ENCODE measurements around the gene ZNF263. TPM values are rescaled to one million over a fixed set of nuclear protein-coding genes. Genes with fewer than 3 reads are reported as not detected.

ZNF263 gene
- polyA plus RNA-seq, 1 of the 3 experiments (the other 2 are of a cell fraction): 13.7 TPM

DNA sequence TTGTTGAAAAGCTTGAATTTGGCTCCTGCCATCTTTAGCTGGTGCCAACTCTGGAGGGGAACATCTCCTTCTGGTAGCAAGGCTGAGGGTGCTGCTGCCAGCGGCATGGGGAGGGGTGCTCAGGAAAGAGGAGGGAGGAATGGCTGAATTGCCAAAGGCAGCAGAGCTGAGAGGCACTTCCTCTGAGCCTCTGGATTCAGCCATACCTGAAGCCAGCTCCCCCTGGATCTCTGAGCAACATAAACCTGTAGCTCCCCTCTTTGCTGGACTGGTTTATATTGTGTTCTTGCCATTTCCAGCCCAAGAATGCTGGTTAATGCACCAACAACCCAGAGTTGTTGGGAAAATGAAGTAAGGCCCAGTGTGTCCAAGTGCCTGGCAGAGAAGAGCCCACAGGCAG lies 34.3 kb upstream of the ZNF263 start:
- Histone ChIP-seq H3K36me3 (replicated peaks in 1 of 2; ENCODE audit: control insufficient read depth in 1 of 2, insufficient read depth in 2 of 2, low read length in 1 of 2) (no peaks in the 10 kb centered on the region), H2AFZ (ENCODE audit: low read depth) (no peak overlapping the region), H3K9ac (no peak overlapping the region), H3K79me2 (ENCODE audit: insufficient read depth) (no peaks in the 10 kb centered on the region), H4K20me1 (ENCODE audit: insufficient read depth) (no peaks in the 10 kb centered on the region), H3K4me3 (ENCODE audit: low read depth in 2 of 2, low read length in 1 of 2) (no peak overlapping the region), H3K9me3 (no peaks in the 10 kb centered on the region), H3F3A (replicated peaks; ENCODE audit: insufficient read depth) (no peaks in the 10 kb centered on the region), H3K9me2 (no peaks in the 10 kb centered on the region), H3K4me1 (ENCODE audit: control insufficient read depth in 1 of 2, insufficient read depth in 2 of 2, low read depth in 1 of 2, low read length in 1 of 2) (no peaks in the 10 kb centered on the region), H3K27ac (ENCODE audit: low read depth in 2 of 2, low read length in 1 of 2) (no peak overlapping the region), H3K4me2 (no peak overlapping the region), H3K27me3 (ENCODE audit: insufficient read depth) (peaks cover 46% of the 10 kb centered on the region)
- ChIA-PET POLR2A (no interaction called here), CTCF (interaction anchor here (1.5 kb wide), 1 partner anchor 16 kb away, joined by 3 read pairs; no protein-coding TSS in a partner anchor)
- TF ChIP-seq SMC3 (IDR thresholded peaks at IDR 0.05; ENCODE audit: low read depth, low read length) (no peak), FOSL2 (IDR thresholded peaks at IDR 0.05; ENCODE audit: borderline replicate concordance, low read depth) (no peak), TEAD4 (IDR thresholded peaks at IDR 0.05; ENCODE audit: borderline replicate concordance, insufficient read depth) (no peak), RFX5 (IDR thresholded peaks at IDR 0.05; ENCODE audit: low read length) (no peak), RCOR1 (IDR thresholded peaks at IDR 0.05; ENCODE audit: low read length) (no peak), FOXM1 (IDR thresholded peaks at IDR 0.05; ENCODE audit: low read depth) (no peak), RXRA (IDR thresholded peaks at IDR 0.05; ENCODE audit: borderline replicate concordance, low read depth) (no peak), EZH2phosphoT487 (IDR thresholded peaks at IDR 0.05; ENCODE audit: borderline replicate concordance, low read depth) (no peak), GATA2 (CRISPR knock-in tag; IDR thresholded peaks at IDR 0.05) (no peak), JUND (IDR thresholded peaks at IDR 0.05) (no peak)
- TF ChIP-seq, protein P1, sequence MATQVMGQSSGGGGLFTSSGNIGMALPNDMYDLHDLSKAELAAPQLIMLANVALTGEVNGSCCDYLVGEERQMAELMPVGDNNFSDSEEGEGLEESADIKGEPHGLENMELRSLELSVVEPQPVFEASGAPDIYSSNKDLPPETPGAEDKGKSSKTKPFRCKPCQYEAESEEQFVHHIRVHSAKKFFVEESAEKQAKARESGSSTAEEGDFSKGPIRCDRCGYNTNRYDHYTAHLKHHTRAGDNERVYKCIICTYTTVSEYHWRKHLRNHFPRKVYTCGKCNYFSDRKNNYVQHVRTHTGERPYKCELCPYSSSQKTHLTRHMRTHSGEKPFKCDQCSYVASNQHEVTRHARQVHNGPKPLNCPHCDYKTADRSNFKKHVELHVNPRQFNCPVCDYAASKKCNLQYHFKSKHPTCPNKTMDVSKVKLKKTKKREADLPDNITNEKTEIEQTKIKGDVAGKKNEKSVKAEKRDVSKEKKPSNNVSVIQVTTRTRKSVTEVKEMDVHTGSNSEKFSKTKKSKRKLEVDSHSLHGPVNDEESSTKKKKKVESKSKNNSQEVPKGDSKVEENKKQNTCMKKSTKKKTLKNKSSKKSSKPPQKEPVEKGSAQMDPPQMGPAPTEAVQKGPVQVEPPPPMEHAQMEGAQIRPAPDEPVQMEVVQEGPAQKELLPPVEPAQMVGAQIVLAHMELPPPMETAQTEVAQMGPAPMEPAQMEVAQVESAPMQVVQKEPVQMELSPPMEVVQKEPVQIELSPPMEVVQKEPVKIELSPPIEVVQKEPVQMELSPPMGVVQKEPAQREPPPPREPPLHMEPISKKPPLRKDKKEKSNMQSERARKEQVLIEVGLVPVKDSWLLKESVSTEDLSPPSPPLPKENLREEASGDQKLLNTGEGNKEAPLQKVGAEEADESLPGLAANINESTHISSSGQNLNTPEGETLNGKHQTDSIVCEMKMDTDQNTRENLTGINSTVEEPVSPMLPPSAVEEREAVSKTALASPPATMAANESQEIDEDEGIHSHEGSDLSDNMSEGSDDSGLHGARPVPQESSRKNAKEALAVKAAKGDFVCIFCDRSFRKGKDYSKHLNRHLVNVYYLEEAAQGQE (IDR thresholded peaks at IDR 0.05; ENCODE audit: low read depth, low read length): no peak
- TF ChIP-seq, protein P2, sequence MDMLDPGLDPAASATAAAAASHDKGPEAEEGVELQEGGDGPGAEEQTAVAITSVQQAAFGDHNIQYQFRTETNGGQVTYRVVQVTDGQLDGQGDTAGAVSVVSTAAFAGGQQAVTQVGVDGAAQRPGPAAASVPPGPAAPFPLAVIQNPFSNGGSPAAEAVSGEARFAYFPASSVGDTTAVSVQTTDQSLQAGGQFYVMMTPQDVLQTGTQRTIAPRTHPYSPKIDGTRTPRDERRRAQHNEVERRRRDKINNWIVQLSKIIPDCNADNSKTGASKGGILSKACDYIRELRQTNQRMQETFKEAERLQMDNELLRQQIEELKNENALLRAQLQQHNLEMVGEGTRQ (IDR thresholded peaks at IDR 0.05; ENCODE audit: borderline replicate concordance, low read depth, low read length): no peak
- TF ChIP-seq, protein P3, sequence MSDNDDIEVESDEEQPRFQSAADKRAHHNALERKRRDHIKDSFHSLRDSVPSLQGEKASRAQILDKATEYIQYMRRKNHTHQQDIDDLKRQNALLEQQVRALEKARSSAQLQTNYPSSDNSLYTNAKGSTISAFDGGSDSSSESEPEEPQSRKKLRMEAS (IDR thresholded peaks at IDR 0.05; ENCODE audit: low read depth): no peak
- DNase-seq: no peak
- 0% methylated on average over 1 of the region's 1 CpG for WGBS (ENCODE audit: low lambda C conversion rate)

DNA sequence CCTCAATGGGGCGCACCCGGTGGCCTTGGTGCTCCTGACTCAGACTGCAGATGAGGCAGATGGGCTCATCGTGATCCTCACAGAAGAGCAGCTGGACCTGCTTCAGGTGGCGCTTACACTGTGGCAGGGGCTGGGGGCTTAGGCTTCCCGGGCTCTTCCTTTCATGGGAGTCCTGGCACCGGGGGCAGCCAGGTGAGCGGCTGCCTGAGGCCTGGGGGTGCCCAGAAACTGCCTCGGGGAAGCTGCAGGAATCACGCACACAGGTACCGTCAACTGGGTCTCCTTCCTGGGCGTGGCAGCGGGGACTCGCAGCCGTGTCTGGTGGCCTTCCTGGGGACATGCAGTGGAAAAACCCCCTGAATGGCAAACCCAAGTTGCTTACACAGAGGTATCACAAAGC lies 33.8 kb upstream of the ZNF263 start:
- no peak overlapping the region for H3K4me2 ChIP-seq
- peaks cover 49% of the 10 kb centered on the region for H3K27me3 ChIP-seq (ENCODE audit: insufficient read depth)
- 27% methylated on average over 7 of the region's 14 CpGs for WGBS (ENCODE audit: low lambda C conversion rate)
- ChIA-PET CTCF (interaction anchor here (1.5 kb wide), 1 partner anchor 15 kb away, joined by 3 read pairs; no protein-coding TSS in a partner anchor), POLR2A (no interaction called here)
- no peaks in the 10 kb centered on the region for H3K36me3 ChIP-seq (replicated peaks in 1 of 2; ENCODE audit: control insufficient read depth in 1 of 2, insufficient read depth in 2 of 2, low read length in 1 of 2)
- H3K4me3 ChIP-seq (ENCODE audit: low read depth in 2 of 2, low read length in 1 of 2): no peak overlapping the region
- no peak overlapping the region for H2AFZ ChIP-seq (ENCODE audit: low read depth)
- TF ChIP-seq ELF1 (IDR thresholded peaks at IDR 0.05) (no peak), MEF2A (IDR thresholded peaks at IDR 0.05; ENCODE audit: borderline replicate concordance, low read depth) (no peak), RAD21 (IDR thresholded peaks at IDR 0.05; ENCODE audit: low read length) (no peak), FOSL2 (IDR thresholded peaks at IDR 0.05; ENCODE audit: borderline replicate concordance, low read depth) (no peak), POLR2AphosphoS5 (IDR thresholded peaks at IDR 0.05; ENCODE audit: low read depth, low read length) (no peak), TEAD4 (IDR thresholded peaks at IDR 0.05; ENCODE audit: borderline replicate concordance, insufficient read depth) (no peak), TAF1 (IDR thresholded peaks at IDR 0.05; ENCODE audit: borderline replicate concordance, low read depth, low read length) (no peak), EP300 (IDR thresholded peaks at IDR 0.05; ENCODE audit: borderline replicate concordance in 1 of 2, low read depth in 1 of 2, low read length in 1 of 2) (no peak), EZH2phosphoT487 (IDR thresholded peaks at IDR 0.05; ENCODE audit: borderline replicate concordance, low read depth) (no peak), RFX5 (IDR thresholded peaks at IDR 0.05; ENCODE audit: low read length) (no peak), RXRA (IDR thresholded peaks at IDR 0.05; ENCODE audit: borderline replicate concordance, low read depth) (no peak)
- TF ChIP-seq, protein P4, sequence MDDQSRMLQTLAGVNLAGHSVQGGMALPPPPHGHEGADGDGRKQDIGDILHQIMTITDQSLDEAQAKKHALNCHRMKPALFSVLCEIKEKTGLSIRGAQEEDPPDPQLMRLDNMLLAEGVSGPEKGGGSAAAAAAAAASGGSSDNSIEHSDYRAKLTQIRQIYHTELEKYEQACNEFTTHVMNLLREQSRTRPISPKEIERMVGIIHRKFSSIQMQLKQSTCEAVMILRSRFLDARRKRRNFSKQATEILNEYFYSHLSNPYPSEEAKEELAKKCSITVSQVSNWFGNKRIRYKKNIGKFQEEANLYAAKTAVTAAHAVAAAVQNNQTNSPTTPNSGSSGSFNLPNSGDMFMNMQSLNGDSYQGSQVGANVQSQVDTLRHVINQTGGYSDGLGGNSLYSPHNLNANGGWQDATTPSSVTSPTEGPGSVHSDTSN (IDR thresholded peaks at IDR 0.05): no peak
- TF ChIP-seq, protein P5, sequence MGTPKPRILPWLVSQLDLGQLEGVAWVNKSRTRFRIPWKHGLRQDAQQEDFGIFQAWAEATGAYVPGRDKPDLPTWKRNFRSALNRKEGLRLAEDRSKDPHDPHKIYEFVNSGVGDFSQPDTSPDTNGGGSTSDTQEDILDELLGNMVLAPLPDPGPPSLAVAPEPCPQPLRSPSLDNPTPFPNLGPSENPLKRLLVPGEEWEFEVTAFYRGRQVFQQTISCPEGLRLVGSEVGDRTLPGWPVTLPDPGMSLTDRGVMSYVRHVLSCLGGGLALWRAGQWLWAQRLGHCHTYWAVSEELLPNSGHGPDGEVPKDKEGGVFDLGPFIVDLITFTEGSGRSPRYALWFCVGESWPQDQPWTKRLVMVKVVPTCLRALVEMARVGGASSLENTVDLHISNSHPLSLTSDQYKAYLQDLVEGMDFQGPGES (IDR thresholded peaks at IDR 0.05; ENCODE audit: low read depth, low read length): no peak
- no peak overlapping the region for H3K27ac ChIP-seq (ENCODE audit: low read depth in 2 of 2, low read length in 1 of 2)
- no peaks in the 10 kb centered on the region for H3F3A ChIP-seq (replicated peaks; ENCODE audit: insufficient read depth)
- no peaks in the 10 kb centered on the region for H3K4me1 ChIP-seq (ENCODE audit: control insufficient read depth in 1 of 2, insufficient read depth in 2 of 2, low read depth in 1 of 2, low read length in 1 of 2)
- H3K9me2 ChIP-seq: no peaks in the 10 kb centered on the region
- no peaks in the 10 kb centered on the region for H4K20me1 ChIP-seq (ENCODE audit: insufficient read depth)
- H3K9ac ChIP-seq: no peak overlapping the region
- no peaks in the 10 kb centered on the region for H3K79me2 ChIP-seq (ENCODE audit: insufficient read depth)
- no peak for DNase-seq
- no peaks in the 10 kb centered on the region for H3K9me3 ChIP-seq

Measured in SK-N-SH (cell line).